HepG2 (cell line): ENCODE data around the gene SYNE3. TPM values are rescaled to one million over a fixed set of nuclear protein-coding genes. Genes with fewer than 3 reads are reported as not detected.

Experiments used
- ARNT2 ChIP-seq: sonication (generic); formaldehyde crosslinking; IDR thresholded peaks from 2 replicates; pipeline ENCODE4 v1.8.0; 2022; ENCODE audit warnings: mild to moderate bottlenecking, low read depth, missing genetic modification reagents, moderate library complexity
- CENPT ChIP-seq: sonication (generic); formaldehyde crosslinking; IDR thresholded peaks from 2 replicates; pipeline ENCODE4 v1.8.0; 2022; ENCODE audit warnings: low read depth, mild to moderate bottlenecking, moderate library complexity, missing genetic modification reagents
- IKZF1 ChIP-seq: fragments of 450-650 bp; IDR thresholded peaks from 2 replicates; pipeline ENCODE4 v1.7.1; 2016
- MXD4 ChIP-seq: IDR thresholded peaks from 2 replicates; pipeline ENCODE4 v1.6.1; 2016; ENCODE audit warnings: mild to moderate bottlenecking, missing biosample characterization, missing genetic modification reagents
- NCOA2 ChIP-seq: sonication (generic); formaldehyde crosslinking; IDR thresholded peaks from 2 replicates; pipeline ENCODE4 v1.8.0; 2022; ENCODE audit warnings: inconsistent platforms
- NFE2L2 ChIP-seq: fragments of 150-350 bp; IDR thresholded peaks from 2 replicates; pipeline ENCODE4 v1.6.1; 2014; ENCODE audit warnings: low read length
- NFKBIZ ChIP-seq: IDR thresholded peaks from 2 replicates; pipeline ENCODE4 v1.6.1; 2018; ENCODE audit warnings: missing genetic modification reagents, missing compliant biosample characterization
- TOE1 ChIP-seq: sonication (generic); formaldehyde crosslinking; IDR thresholded peaks from 2 replicates; pipeline ENCODE4 v1.4.0; 2020; ENCODE audit warnings: mild to moderate bottlenecking, missing genetic modification reagents
- ZEB1 ChIP-seq: IDR thresholded peaks from 2 replicates; pipeline ENCODE4 v1.6.1; 2012; ENCODE audit warnings: mild to moderate bottlenecking, low read depth, inconsistent platforms; ENCODE audit not compliant: insufficient replicate concordance
- ZFP36L2 ChIP-seq: sonication (generic); formaldehyde crosslinking; IDR thresholded peaks from 2 replicates; pipeline ENCODE4 v1.4.0; 2020; ENCODE audit warnings: missing genetic modification reagents
- ZNF331 ChIP-seq: sonication (generic); formaldehyde crosslinking; IDR thresholded peaks from 2 replicates; pipeline ENCODE4 v1.4.0; 2020; ENCODE audit warnings: missing genetic modification reagents
- ZNF34 ChIP-seq: sonication (generic); formaldehyde crosslinking; IDR thresholded peaks from 2 replicates; pipeline ENCODE4 v1.4.0; 2020; ENCODE audit warnings: mild to moderate bottlenecking, missing genetic modification reagents, borderline replicate concordance
- ZNF446 ChIP-seq: sonication (generic); formaldehyde crosslinking; IDR thresholded peaks from 2 replicates; pipeline ENCODE4 v1.5.0; 2020; ENCODE audit warnings: mild to moderate bottlenecking, missing genetic modification reagents
- ZNF460 ChIP-seq: sonication (generic); formaldehyde crosslinking; IDR thresholded peaks from 2 replicates; pipeline ENCODE4 v1.5.1; 2020; ENCODE audit warnings: missing genetic modification reagents, mild to moderate bottlenecking, borderline replicate concordance
- polyA plus RNA-seq, 8 experiments: library from polyadenylated mRNA; depleted of rRNA in 3 of 8; stranded (reverse) in 7 of 8; unstranded in 1 of 8; fragments of >200 nt; fragmentation: Illumina TruSeq in 4 of 8; extraction: Trizol in 4 of 8; gene quantifications; 2 replicates each; pipeline versions ENCODE4 v1.2.1 to v1.2.3, GENCODE V29; 2011 to 2016; ENCODE audit warnings: low read depth in 4 of 8, missing spikeins in 1 of 8, mixed read lengths in 1 of 8; ENCODE audit not compliant: insufficient read depth in 1 of 8
- total RNA-seq, 5 experiments: library from RNA; depleted of rRNA; stranded (reverse); fragments of >200 nt; fragmentation: Illumina TruSeq; extraction: Trizol; gene quantifications; 2 replicates each; pipeline ENCODE4 v1.2.3, GENCODE V29; 2016; ENCODE audit warnings: low read depth in 1 of 5
- TF ChIP-seq, protein P1 (sequence below): IDR thresholded peaks from 2 replicates; pipeline ENCODE4 v1.6.1; 2016; ENCODE audit warnings: low read depth, missing genetic modification reagents, missing compliant biosample characterization
- TF ChIP-seq, protein P2 (sequence below): sonication (generic); formaldehyde crosslinking; IDR thresholded peaks from 2 replicates; pipeline ENCODE4 v1.4.0; 2020; ENCODE audit warnings: mild to moderate bottlenecking, low read depth, missing genetic modification reagents
- TF ChIP-seq, protein P3 (sequence below): sonication (generic); formaldehyde crosslinking; IDR thresholded peaks from 2 replicates; pipeline ENCODE4 v1.5.0; 2020; ENCODE audit warnings: mild to moderate bottlenecking, missing genetic modification reagents
- TF ChIP-seq, protein P4 (sequence below): sonication (generic); formaldehyde crosslinking; IDR thresholded peaks from 2 replicates; pipeline ENCODE4 v1.8.0; 2022; ENCODE audit warnings: low read depth, missing genetic modification reagents

The SYNE3 gene
- total and polyA plus RNA-seq, 2 of the 13 experiments (the other 11 are each of a cell fraction or from before 2014, with no cell fraction given), result 7.8 to 8.0 TPM

DNA sequence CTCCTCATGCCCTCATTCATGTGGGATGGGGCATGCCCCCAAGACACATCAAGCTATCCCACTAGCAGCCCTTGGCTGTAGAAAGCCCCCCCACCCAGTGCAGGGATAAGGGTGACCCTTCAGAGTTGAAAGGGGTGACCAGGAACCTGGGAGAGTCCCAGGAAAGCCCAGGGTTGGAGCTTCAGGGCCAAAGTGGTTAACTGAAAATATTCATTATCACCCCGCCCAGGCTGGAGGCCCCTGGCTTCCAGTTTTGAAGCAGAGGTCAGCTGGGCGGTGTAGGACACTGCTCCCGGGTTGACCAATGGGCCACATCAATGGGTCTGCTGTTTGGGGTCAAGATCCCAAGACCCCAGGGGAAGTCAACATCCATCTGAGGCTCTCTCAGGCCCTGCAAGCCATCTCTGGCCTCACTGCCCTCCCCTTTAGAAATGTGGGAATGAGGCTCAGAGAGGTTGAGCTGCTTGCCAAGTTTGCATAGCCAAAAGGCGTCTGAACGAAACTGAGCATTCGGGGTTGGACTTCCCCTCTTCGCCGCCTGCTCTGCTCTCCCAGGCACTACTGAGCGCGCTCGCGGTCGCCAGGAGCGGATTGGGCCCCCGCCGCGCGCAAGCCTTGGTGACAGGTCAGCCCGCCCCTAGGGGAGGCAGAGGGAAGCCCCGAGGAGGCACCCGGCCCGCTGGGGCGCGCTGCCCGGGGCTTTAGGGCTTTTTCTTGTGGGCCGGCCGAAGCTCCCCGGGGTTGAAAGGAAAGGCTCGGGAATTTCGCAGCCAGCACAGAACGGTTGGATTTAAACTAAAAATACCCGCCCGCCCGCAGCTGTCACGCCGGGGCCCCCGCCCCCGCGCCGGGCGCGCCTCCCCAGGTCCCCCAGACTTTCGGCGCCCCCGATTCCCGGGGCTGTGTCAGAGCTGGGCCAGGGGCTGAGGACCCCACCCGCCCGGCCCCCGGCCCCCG, 576 bp downstream of the SYNE3 start (continued):
- TF ChIP-seq, protein P1, sequence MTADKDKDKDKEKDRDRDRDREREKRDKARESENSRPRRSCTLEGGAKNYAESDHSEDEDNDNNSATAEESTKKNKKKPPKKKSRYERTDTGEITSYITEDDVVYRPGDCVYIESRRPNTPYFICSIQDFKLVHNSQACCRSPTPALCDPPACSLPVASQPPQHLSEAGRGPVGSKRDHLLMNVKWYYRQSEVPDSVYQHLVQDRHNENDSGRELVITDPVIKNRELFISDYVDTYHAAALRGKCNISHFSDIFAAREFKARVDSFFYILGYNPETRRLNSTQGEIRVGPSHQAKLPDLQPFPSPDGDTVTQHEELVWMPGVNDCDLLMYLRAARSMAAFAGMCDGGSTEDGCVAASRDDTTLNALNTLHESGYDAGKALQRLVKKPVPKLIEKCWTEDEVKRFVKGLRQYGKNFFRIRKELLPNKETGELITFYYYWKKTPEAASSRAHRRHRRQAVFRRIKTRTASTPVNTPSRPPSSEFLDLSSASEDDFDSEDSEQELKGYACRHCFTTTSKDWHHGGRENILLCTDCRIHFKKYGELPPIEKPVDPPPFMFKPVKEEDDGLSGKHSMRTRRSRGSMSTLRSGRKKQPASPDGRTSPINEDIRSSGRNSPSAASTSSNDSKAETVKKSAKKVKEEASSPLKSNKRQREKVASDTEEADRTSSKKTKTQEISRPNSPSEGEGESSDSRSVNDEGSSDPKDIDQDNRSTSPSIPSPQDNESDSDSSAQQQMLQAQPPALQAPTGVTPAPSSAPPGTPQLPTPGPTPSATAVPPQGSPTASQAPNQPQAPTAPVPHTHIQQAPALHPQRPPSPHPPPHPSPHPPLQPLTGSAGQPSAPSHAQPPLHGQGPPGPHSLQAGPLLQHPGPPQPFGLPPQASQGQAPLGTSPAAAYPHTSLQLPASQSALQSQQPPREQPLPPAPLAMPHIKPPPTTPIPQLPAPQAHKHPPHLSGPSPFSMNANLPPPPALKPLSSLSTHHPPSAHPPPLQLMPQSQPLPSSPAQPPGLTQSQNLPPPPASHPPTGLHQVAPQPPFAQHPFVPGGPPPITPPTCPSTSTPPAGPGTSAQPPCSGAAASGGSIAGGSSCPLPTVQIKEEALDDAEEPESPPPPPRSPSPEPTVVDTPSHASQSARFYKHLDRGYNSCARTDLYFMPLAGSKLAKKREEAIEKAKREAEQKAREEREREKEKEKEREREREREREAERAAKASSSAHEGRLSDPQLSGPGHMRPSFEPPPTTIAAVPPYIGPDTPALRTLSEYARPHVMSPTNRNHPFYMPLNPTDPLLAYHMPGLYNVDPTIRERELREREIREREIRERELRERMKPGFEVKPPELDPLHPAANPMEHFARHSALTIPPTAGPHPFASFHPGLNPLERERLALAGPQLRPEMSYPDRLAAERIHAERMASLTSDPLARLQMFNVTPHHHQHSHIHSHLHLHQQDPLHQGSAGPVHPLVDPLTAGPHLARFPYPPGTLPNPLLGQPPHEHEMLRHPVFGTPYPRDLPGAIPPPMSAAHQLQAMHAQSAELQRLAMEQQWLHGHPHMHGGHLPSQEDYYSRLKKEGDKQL, result no peak
- TF ChIP-seq NFKBIZ (CRISPR knock-in tag), result no peak
- no peak for TF ChIP-seq IKZF1
- no peak for TF ChIP-seq ZNF446 (CRISPR knock-in tag)
- TF ChIP-seq ARNT2, result 0 out of 2 replicates have a peak, but pooled peaks have one; percentile 8
- TF ChIP-seq ZNF34 (CRISPR knock-in tag), result no peak
- no peak for TF ChIP-seq NFE2L2
- no peak for TF ChIP-seq ZFP36L2
- TF ChIP-seq CENPT (CRISPR knock-in tag), result no peak
- TF ChIP-seq, protein P2, sequence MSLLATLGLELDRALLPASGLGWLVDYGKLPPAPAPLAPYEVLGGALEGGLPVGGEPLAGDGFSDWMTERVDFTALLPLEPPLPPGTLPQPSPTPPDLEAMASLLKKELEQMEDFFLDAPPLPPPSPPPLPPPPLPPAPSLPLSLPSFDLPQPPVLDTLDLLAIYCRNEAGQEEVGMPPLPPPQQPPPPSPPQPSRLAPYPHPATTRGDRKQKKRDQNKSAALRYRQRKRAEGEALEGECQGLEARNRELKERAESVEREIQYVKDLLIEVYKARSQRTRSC (CRISPR knock-in tag), result no peak
- TF ChIP-seq TOE1 (CRISPR knock-in tag), result no peak
- TF ChIP-seq, protein P3, sequence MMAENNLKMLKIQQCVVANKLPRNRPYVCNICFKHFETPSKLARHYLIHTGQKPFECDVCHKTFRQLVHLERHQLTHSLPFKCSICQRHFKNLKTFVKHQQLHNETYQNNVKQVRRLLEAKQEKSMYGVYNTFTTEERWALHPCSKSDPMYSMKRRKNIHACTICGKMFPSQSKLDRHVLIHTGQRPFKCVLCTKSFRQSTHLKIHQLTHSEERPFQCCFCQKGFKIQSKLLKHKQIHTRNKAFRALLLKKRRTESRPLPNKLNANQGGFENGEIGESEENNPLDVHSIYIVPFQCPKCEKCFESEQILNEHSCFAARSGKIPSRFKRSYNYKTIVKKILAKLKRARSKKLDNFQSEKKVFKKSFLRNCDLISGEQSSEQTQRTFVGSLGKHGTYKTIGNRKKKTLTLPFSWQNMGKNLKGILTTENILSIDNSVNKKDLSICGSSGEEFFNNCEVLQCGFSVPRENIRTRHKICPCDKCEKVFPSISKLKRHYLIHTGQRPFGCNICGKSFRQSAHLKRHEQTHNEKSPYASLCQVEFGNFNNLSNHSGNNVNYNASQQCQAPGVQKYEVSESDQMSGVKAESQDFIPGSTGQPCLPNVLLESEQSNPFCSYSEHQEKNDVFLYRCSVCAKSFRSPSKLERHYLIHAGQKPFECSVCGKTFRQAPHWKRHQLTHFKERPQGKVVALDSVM (CRISPR knock-in tag), result no peak
- TF ChIP-seq NCOA2 (CRISPR knock-in tag), result peak; percentile 24; the same call in 1 of the 2 replicates
- TF ChIP-seq, protein P4, sequence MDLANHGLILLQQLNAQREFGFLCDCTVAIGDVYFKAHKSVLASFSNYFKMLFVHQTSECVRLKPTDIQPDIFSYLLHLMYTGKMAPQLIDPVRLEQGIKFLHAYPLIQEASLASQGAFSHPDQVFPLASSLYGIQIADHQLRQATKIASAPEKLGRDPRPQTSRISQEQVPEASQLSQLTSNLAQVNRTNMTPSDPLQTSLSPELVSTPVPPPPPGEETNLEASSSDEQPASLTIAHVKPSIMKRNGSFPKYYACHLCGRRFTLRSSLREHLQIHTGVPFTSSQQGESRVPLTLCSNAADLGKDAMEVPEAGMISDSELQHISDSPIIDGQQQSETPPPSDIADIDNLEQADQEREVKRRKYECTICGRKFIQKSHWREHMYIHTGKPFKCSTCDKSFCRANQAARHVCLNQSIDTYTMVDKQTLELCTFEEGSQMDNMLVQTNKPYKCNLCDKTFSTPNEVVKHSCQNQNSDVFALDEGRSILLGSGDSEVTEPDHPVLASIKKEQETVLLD, result no peak
- no peak for TF ChIP-seq MXD4 (CRISPR knock-in tag)
- TF ChIP-seq ZNF460 (CRISPR knock-in tag), result no peak
- TF ChIP-seq ZNF331 (CRISPR knock-in tag), result 0 out of 2 replicates have a peak, but pooled peaks have one; percentile 16
- TF ChIP-seq ZEB1, result no peak
